GM11168 (cell line): ENCODE data around the gene ABCG4.
"Not testable (repeated sequence)": the region's sequence is repeated elsewhere in the genome, so short reads cannot be mapped to it uniquely, and the experiment has no call there.

ENCODE experiments used
- in situ Hi-C: fragments of 300-500 bp; cut with MboI; formaldehyde crosslinking; loops from one replicate; pipeline ENCODE4 v1.12.0; 2022; ENCODE audit warnings: low sequenced_read_pairs; ENCODE audit not compliant: unreplicated experiment

Gene ABCG4

DNA sequence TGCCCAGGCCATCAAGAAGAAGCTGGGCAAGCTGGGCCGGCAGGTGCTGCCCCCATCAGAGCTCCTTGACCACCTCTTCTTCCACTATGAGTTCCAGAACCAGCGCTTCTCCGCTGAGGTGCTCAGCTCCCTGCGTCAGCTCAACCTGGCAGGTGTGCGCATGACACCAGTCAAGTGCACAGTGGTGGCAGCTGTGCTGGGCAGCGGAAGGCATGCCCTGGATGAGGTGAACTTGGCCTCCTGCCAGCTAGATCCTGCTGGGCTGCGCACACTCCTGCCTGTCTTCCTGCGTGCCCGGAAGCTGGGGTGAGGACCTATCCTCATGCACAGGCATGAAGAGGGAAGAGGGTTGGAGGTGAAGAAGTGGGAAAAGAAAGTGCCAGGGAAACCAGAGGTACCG lies 31.1 kb downstream of the ABCG4 start:
- in situ Hi-C loops: no loop called here

DNA sequence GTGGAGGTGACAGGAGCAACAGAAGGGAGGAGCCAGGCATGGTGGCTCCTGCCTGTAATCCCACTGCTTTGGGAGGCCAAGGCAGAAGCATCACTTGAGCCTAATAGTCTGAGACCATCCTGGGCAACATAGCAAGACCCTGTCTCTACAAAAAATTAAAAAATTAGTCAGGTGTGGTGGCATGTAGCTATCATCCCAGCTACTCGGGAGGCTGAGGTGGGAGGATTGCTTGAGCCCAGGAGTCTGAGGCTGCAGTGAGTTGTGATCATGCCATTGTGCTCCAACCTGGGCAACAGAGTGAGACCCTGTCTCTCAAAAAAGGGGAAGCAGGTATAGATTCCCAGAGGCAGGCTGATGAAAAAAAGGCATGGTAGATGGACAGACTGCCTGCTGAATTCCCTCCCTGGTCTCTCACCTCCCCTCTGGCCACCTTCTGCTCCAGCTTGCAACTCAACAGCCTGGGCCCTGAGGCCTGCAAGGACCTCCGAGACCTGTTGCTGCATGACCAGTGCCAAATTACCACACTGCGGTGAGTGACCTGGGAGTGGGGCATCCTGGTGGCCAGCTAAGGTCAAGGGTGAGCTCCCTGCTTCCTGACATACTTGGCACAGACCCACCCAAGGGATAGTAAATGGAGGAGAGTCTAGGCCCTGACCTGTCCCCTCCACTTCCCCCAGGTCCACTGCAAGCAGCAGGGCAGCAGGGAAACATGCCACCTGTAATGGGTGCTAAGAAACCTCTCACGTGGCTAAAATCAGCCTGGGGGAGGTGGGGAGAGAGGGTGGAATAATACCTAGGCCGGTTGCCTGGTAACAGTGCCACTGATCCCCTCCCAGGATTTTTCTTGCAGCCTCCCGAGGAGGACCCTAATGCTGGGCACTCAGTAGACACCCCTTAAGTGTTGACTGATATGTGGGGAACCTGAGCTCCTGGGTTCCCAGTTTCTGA lies 32.2 kb downstream of the ABCG4 start:
- in situ Hi-C loops: no loop called here

DNA sequence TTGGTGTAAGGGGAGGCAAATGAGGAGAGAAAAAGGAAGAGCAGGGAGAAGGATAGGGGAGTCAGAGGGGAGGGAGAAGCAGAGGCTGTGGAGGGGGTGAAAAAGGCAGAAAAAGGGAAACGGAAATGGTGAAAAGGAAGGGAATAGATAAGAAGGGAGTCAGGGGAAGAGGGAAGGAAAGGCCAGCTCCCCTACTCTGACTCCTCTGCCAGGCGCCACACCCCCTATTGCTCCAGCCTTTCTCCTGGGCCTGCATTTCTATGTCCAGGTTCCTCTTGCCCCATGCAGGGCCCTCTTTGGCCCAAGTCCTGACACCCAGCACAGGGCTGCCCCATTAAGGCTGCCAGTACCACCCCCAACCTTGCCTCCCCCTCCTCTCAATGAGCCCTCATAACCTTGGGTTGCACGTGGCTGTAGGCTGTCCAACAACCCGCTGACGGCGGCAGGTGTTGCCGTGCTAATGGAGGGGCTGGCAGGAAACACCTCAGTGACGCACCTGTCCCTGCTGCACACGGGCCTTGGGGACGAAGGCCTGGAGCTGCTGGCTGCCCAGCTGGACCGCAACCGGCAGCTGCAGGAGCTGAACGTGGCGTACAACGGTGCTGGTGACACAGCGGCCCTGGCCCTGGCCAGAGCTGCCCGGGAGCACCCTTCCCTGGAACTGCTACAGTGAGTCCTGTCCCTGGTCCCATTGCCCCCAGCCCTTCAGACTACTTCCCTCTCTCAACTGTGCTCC lies 33.0 kb downstream of the ABCG4 start:
- in situ Hi-C loops: no loop called here

DNA sequence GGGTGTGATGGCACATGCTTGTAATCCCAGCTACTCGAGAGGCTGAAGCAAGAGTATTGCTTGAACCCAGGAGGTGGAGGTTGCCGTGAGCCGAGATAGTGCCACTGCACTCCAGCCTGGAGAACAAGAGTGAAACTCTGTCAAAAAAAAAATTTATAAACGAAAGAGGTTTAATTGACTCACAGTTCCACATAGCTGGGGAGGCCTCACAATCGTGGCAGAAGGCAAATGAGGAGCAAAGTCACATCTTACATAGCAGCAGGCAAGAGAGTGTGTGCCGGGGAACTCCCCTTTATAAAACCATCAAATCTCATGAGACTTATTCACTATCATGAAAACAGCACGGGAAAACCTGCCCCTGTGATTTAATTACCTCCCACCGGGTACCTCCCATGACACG lies 35.5 kb downstream of the ABCG4 start:
- in situ Hi-C loops: not testable (repeated sequence)

DNA sequence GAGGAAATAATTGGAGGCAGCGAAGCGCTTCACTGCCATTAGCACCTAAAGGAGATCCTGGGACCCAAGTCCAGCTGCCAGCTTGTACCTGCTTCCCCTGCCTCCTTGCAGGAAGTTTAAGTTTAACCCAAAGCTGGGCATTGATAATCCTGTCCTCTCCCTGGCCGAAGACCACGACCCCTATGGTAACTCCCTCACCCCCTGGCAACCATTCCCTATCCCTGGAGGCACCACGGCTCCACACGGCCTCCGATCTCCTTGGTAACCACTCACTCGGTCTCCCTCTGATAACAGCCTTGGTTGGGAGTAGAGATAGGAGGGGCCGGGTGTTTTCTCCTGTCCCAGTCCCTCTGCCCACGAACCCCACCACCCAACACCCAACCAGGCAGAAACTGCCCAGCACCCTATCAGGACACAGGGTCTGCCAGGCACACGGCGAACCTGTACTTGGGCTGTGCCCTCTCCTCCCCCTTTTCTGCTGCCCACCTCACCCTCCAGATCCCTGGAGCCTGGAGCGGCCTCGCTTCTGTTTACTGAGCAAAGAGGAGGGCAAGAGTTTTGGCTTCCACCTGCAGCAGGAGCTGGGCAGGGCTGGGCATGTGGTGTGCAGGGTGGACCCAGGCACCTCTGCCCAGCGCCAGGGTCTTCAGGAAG lies 37.3 kb downstream of the ABCG4 start:
- in situ Hi-C loops: no loop called here

DNA sequence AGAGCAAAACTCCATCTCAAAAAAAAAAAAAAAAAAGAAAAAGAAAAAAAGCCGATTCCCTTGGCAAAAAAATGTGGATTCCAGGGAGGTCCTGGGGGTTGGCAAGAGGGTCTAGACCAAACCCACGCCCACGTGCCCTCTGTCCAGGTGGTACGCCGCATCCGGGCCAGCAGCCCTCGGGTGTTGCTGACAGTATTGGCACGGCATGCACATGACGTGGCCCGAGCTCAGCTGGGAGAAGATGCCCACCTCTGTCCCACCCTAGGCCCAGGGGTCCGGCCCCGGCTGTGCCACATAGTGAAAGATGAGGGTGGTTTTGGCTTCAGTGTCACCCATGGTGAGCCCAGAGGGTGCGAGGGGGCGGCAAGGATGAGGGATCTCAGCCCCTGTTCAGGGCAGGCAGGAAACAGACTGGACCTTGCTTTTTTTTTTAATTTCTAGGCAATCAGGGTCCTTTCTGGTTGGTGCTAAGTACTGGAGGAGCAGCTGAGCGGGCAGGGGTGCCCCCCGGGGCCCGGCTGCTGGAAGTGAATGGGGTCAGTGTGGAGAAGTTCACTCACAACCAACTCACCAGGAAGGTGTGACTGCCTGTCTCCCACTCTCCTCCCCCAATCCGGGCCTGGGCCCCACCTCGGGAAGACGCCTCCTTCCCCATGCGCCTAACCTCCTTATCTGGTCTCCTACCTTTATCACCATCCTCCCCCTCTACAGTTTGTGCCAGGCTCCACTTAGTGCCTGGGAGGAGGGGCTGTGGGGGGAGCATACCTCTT lies 38.5 kb downstream of the ABCG4 start:
- in situ Hi-C loops: no loop called here

DNA sequence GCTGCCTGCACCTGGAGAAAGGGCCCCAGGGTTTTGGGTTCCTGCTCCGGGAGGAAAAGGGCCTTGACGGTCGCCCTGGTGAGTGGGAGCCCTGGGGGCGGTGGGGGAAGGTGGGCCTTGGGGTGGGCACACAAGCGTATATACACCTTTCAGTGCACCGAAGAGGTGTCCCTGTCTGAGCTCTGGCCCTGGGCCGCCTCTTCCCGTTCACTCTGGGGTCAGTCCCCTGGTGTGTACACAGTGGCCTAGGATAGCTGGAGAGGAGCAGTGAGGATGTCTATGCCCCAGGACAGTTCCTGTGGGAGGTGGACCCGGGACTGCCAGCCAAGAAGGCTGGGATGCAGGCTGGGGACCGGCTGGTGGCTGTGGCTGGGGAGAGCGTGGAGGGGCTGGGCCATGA lies 39.2 kb downstream of the ABCG4 start:
- in situ Hi-C loops: no loop called here

DNA sequence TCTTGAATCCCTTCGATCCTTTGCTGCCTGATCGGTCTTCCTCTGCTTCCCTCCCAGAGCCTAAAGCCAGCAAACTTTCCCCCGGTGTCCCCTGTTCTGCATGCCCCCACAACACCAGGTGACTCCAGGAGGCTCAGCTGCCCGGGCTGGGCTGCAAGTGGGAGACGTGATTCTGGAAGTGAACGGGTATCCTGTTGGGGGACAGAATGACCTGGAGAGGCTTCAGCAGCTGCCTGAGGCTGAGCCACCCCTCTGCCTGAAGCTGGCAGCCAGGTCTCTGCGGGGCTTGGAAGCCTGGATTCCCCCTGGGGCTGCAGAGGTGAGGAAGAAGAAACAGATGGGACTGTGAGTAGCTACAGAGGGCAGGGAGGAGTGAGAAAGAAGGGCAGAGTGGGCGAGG lies 40.0 kb downstream of the ABCG4 start:
- in situ Hi-C loops: no loop called here

DNA sequence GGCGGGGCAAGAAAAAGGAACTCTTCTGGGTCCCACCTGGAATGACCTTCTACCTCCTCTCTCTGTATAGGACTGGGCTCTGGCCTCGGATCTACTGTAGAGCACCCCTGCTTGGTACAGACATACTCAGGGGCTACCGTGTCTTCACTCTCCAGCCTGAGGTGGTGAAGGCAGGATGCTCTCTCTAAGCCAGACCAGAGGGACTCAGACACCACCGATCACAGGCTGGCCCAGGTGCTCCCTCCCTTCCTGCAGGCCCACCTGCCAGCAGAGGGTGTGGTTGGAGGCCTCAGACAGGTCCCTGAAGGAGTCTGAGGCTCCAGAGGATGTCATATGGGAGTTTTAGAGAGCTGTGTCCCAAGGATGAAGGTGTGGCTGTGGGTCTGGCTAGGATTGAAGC lies 40.5 kb downstream of the ABCG4 start:
- in situ Hi-C loops: no loop called here

DNA sequence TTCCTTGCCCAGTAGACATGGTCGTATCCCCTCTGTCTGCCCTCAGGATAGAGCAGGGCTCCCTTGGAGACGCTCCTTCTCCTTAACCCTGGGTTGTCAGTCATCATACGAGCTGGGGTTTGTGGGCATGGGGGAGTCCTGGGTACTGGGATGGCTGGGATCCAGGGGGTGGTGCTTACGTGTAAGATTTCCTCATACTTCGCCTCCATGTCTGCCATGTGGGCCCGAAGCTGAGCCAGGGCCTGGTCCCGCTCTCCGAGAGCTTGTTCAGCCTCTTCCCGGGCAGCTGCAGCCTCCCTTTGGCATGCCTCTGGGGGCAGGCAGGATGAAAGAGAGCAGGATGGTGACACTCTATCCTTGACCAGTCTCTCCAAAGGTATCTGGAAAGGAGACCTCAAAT lies 41.7 kb downstream of the ABCG4 start:
- in situ Hi-C loops: no loop called here

DNA sequence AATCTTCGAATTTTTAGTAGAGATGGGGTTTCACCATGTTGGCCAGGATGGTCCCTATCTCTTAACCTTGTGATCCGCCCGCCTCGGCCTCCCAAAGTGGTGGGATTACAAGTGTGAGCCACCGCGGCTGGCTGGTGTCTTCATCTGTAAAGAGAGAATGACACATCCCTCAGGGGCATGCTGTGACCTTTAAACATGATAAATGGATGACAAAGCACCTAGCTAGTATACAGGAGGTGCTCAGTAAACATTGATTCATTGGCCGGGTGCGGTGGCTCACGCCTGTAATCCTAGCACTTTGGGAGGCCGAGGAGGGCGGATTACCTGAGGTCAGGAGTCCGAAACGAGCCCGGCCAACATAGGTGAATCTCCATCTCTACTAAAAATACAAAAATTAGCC lies 42.4 kb downstream of the ABCG4 start:
- in situ Hi-C loops: not testable (repeated sequence)

DNA sequence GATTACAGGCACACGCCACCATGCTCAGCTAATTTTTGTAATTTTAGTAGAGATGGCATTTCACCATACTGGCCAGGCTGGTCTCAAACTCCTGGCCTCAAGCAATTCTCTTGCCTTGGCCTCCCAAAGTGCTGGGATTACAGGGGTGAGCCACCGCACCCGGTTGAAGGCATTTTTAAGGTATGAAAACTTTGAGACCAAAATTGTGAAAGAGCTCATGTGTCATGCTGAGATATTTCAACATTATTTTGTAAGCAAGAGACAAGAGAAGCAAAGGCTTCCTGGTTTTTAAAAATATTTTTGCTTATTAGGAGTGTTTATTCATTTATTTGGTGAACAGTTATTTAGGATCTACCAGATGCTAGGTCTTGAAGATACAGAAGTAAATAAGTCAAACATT lies 43.3 kb downstream of the ABCG4 start:
- in situ Hi-C loops: no loop called here

DNA sequence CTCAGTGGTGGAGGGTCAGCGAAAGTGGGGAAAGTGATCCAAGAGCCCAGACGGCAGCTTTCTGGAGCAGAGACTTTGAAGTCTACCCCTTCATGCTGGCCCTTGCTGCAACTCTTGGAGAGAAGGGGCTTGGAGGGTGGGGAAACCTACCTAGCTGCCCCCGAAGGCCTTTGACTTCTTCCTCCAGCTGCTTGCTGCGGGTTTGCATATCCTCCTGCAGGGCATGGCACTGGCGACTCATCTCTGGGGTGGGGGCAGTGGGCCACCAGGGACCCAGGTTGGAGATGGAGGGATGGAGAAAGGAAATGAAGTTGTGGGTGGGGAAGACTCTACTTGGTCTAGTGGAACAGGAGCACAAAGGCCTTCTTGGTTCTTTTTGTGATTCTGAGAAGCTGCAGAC lies 44.1 kb downstream of the ABCG4 start:
- in situ Hi-C loops: no loop called here

DNA sequence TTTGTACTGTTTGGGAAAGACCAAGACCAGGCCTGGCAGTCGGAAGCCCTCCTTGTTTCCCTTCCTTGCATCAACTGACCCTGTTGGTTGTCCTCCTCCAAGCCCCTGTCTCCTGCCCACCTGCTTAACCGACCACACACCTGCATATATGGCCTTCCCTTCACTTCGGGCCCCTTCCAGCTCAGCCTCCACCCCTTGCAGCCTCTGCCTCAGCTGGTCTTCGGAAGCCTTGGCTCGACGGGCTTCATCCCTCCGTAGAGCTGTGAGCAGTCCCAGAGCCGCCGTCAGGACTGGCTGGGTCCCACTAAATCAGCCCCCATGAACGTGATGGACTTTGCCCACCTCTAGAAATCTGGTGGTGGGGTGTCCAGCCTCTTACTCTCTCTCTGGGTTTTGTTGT lies 44.8 kb downstream of the ABCG4 start:
- in situ Hi-C loops: no loop called here

DNA sequence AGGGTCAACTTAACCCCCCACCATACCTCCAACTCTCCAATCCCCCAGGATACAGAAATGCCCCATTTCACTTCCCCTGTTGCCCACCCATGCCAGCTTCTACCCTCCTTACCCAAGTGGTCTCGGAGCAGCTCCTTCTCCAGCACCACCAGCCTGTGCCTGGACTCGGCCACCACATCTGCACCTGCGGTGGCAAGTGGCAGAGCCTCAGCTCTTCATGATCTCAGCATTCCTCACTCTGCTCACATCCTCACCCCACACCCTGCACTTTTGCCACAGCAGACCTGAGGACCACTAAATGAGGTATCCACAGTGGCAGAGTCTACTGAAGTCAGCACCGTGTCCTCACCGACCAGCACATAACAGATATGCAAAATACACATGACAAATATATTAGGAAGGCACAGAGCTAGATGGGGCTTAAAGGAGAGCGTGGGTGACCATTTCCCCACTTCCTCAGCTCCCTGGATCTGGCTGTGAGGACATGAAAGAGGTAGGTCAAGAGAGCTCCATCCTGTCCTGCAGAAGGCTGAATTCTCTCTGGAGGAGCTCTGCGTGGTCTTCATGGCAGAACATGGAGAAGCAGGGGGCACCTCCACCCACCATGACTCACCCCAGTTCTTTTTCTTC lies 46.1 kb downstream of the ABCG4 start:
- in situ Hi-C loops: loop anchor here (5.0 kb wide), 1 partner anchor 82 kb away; no protein-coding TSS in a partner anchor

DNA sequence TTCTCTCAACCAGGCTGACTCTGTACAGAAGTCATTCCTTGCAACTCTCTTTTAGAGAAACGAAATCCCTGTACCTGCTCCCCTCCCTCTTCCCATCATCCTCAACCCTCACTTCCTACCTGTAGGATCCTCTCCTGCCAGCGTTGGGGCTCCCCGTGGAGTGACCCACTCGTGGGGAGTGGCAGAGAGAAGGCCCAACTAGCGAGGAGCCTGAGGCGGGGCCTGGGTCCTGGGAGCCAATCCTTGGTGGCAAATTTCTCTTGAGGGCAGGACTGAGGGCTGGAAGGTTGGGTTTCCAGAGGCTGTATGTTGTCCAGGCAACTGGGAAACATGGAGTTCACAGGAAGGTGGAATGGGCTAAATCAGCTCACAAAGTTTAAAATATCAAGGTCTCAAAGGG lies 46.8 kb downstream of the ABCG4 start:
- in situ Hi-C loops: loop anchor here (5.0 kb wide), 1 partner anchor 82 kb away; no protein-coding TSS in a partner anchor

DNA sequence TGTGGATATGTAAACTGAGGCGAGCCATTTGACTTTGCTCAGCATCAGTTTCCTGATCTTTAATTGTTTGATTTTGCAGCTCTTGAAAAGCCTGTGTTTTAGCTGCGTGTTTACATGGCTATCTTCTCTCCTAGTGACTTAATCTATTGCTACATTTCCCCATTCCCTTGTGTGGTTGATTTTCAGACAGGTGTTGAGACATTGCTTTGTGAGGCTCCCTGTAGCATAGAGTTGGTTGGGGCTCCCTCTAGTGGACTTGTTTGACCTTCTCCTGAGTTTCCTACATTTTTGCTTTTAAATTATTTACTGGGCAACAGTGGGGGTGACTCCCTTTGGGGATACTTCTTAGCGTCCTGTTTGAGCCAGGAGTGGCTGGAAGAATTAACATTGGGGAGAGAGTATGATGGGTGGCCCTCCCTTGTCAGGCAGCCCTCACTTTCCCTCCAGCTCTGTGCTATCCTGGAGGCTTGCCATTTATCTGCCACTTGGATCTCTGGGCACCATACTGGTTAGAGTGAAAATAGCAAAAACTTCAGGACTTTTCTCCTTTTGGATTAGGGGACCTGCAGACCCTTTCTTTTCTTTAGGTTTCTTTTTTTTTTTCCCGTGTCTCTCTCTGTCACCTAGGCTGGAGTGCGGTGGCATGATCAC lies 48.1 kb downstream of the ABCG4 start:
- in situ Hi-C loops: loop anchor here (5.0 kb wide), 1 partner anchor 80 kb away; no protein-coding TSS in a partner anchor

DNA sequence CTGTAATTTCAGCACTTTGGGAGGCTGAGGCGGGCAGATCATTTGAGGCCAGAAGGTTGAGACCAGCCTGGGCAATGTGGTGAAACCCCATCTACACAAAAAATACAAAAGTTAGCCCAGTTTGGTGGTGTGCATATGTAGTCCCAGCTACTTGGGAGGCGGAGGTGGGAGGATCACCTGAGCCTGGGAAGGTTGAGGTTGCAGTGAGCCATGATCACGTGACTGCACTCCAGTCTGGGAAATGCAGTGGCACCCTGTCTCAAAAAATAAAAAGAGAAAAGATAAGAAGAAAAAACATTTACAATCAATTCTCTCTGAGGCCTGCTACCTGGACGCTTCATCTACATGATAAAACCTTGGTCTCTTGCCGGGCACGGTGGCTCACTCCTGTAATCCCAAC lies 50.1 kb downstream of the ABCG4 start:
- in situ Hi-C loops: loop anchor here (5.0 kb wide), 1 partner anchor 78 kb away; no protein-coding TSS in a partner anchor

DNA sequence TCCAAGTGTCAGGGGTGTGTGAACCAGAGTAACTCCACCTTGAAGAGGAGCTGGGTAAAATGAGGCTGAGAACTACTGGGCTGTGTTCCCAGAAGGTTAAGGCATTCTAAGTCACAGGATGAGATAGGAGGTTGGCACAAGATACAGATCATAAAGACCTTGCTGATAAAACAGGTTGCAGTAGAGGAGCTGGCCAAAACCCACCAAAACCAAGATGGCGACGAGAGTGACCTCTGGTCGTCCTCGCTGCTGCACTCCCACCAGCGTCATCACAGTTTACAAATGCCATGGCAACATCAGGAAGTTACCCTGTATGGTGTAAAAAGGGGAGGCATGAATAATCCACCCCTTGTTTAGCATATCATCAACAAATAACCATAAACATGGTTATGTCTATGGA lies 52.4 kb downstream of the ABCG4 start:
- in situ Hi-C loops: not testable (repeated sequence)
